Ureter (tissue), 1 donor: ENCODE measurements around the gene PIK3CA. TPM values are rescaled to one million over a fixed set of nuclear protein-coding genes. Genes with fewer than 3 reads are reported as not detected.
"Not testable (repeated sequence)": the region's sequence is repeated elsewhere in the genome, so short reads cannot be mapped to it uniquely, and the experiment has no call there.

ENCODE experiments used
- DNase-seq: peaks from one replicate; pipeline ENCODE4 v3.0.0-alpha.2; 2020; ENCODE audit warnings: low spot score
- total RNA-seq: library from RNA; stranded (reverse); gene quantifications from one replicate; pipeline ENCODE4 v1.2.4, GENCODE V29; 2023
- donor health status: DM: yes; HTN: yes; CAD: no.

Gene PIK3CA
- total RNA-seq, 1 donor from 2014 or later, result 22.5 TPM

DNA sequence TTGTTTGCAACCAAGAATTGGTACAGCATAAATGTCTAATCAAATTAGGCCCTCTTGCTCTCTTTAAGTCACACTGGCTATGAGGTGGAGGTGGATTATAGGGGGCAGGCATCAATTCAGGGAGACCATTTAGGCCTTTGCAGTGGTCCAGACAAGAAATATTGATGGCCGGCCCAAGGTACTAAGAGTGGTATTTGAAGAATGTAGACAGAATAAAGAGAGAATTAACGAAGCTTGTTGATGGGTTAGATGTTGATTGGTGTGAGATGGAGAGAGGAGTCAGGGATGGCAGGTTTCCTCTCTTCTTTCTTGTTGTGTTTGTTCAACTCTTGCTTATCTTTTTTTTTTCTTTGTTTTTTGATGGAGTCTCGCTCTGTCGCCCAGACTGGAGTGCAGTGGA lies 48.5 kb downstream of the PIK3CA start:
- DNase-seq, result no peak

DNA sequence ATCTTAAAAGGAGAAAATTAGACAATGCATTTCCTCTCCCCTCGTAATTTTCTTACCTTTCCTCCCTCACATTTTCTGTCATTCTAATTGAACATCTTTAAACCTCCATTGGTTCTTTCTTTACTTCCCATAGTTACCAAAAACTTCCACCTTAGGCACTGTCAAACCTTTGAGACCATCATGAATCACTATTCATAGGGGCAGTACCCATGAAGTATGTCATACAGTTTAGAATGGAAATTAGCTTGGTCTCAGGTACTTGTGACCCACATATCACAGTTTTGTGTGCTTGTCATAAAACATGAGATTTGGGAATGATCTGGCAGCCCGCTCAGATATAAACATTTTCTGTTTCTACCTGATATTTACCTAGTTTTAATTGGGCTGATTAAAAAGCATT lies 52.6 kb downstream of the PIK3CA start:
- DNase-seq, result no peak

GRCh38 chr3:179215550-179215949 lies 67.4 kb downstream of the PIK3CA start:
- not testable (repeated sequence) for DNase-seq

- not testable (repeated sequence) for DNase-seq
Measured at GRCh38 chr3:179218213-179218612, 70.1 kb downstream of the PIK3CA start.

- no peak for DNase-seq
Measured at GRCh38 chr3:179223548-179223947, 75.4 kb downstream of the PIK3CA start.

DNA sequence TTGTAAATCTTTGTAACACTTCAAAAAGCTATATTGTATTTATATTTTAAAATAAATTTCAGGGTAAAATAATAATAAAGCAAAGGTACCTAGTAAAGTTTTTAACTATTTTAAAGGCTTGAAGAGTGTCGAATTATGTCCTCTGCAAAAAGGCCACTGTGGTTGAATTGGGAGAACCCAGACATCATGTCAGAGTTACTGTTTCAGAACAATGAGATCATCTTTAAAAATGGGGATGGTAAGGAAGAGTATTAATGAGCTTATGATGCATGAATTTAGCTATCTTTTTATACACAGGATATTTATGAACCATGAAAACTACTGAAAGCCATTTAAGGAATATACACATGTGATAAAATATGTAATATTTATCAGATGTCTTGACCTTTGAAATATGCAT lies 76.4 kb downstream of the PIK3CA start:
- no peak for DNase-seq

- no peak for DNase-seq
Measured at GRCh38 chr3:179227349-179227748, 79.2 kb downstream of the PIK3CA start.

GRCh38 chr3:179229177-179229576 lies 81.0 kb downstream of the PIK3CA start:
- DNase-seq, result no peak

- no peak for DNase-seq
Measured at GRCh38 chr3:179233043-179233442, 84.9 kb downstream of the PIK3CA start.

- no peak for DNase-seq
Measured at GRCh38 chr3:179234199-179234598, 86.0 kb downstream of the PIK3CA start.

DNA sequence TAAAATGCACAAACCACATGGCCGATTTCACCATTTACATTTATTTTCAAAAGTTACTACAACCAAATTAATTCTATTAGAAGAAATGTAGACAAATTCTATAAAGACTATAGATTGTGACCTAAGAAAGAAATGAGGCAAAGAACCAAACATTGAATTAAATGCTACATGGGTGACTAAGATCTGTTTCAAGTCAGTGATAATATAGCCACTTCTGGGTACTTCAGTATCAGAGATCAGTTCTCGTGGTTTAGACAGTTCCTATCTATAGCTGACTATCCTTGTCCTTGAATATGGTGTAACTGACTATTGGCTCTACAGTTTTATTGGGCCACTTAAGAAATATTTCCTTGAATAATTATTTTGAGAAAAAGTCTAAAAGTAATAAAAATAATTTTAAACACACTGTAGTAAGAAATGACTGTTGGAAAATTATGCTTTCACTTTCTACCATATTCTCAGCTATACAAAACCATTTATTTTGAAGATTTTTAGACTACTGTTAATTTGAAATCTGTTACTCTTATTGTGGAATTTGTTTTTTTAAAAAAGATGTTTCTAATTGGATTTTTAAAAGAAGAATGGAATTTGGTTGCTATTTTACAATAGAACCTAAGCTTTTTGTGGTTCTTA lies 88.6 kb downstream of the PIK3CA start:
- no peak for DNase-seq

DNA sequence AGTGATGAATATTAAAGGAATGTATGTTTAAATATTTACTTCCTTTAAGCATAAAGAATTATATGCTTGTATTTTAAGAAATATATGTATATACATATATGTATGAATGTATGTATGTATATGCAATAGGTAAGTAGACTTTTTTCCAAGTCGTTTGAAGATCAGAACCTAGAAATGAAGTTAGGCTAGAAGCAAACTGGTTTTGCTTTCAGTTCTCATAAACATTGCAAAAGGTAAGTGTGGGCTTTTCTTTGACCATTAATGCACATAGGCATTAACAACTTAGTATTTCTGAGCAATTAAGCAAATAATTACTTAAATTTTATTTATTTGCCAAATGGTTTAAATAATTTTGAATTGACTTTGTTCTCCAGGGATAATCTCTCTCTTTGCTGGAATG lies 92.1 kb downstream of the PIK3CA start:
- not testable (repeated sequence) for DNase-seq

GRCh38 chr3:179242859-179243258 lies 94.7 kb downstream of the PIK3CA start:
- DNase-seq, result not testable (repeated sequence)

DNA sequence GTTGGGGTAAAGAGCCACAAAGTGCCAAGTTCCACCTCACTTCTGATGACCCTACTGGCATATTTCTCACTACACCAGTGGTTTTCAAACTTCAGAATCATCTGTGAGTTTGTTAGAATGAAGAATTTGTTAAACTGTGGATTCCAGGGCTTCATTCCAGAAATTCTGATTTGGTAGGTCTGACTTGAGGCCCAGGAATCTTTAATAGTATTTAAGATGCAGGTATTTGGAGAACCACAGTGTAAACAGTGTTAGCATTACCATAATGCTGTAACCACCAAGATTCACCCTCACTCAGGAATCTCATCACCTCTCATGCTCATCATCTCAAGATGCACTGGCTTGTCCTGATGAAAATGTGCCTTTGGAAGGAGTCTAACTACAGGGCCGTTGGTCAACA lies 96.7 kb downstream of the PIK3CA start:
- DNase-seq, result no peak

GRCh38 chr3:179247289-179248015 lies 99.3 kb downstream of the PIK3CA start:
- no peak for DNase-seq

GRCh38 chr3:179250803-179251476 lies 102.8 kb downstream of the PIK3CA start, which contains the start of gene KCNMB3:
KCNMB3 (minus strand) TSS chr3:179251114; CDS start chr3:179250990, 124 bp downstream.
- DNase-seq, result no peak

DNA sequence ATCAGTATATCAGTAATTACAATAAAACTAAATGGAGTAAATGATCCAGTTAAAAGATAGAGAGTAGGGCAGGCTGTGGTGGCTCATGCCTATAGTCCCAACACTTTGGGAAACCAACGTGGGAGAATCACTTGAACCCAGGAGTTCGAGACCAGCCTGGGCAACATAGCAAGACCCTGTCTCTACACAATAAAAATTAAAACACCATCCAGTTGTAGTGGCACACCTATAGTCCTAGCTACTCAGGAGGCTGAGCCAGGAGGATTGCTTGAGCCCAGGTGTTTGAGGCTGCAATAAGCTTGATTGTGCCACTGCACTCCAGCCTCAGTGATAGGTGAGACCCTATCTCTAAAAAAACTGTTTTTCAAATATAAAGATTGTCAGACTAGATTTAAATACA lies 108.7 kb downstream of the PIK3CA start:
- no peak for DNase-seq

GRCh38 chr3:179257742-179258141 lies 109.6 kb downstream of the PIK3CA start:
- not testable (repeated sequence) for DNase-seq

DNA sequence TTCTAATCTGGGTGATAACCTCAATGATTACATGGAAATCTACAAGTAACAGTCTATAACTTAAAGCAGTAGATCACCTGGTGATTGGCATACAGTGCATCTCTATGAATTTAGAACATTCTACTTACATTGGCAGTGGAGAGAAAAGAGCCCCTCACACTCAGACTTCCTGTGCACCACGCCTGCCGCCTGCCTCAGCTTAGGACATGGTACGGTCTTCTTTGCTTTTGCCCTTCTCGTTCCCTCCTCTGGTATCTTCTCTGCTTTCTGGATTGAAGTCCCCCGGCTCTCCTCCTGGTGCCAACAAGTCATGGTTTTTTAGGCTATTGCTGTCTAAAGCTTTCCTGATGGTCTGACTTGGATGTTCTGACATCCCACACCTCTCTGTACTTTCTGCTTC lies 110.7 kb downstream of the PIK3CA start:
- DNase-seq, result no peak

DNA sequence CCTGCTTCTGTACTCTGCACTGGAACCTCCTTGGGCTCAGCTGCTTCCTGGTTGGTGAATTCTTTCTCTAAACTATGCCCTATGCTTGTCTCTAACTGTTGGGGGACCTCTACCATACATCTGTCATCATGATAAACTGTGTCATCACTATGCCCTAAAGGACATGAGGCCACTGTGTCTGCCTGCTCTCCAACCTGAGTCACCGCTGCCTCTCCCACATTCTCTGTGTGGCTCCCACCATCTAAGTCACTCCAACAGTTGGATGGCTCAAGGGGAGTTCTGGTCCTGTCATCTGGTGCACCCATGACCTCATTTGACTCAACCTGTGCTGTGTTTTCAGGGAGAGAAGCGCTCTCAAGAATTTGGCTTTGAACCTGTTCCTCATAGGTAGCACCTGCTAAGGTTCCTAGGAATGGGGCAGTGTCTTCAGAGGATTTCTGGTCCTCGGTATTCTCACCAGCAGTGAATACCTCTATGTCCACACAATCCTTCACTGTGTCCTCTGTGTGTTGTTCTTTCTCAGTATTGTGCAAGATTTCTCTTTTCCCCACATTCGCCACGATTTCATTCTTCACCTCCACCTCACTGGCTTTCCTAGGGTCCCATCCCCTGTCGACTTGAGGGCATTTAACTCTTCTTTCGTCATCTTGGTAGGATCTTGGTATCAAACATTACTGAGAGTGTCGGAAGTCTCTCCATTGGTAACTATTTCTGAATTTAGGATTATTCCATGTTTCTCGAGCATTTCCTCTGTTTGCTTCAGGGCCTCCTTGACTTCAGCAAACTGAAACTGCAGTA lies 112.0 kb downstream of the PIK3CA start:
- not testable (repeated sequence) for DNase-seq

- DNase-seq, result peak; percentile 69
Measured at GRCh38 chr3:179260949-179261765, 113.0 kb downstream of the PIK3CA start.
